ENCODE results near the gene C16orf46. TPM values are rescaled to one million over a fixed set of nuclear protein-coding genes. Genes with fewer than 3 reads are reported as not detected.

Gene C16orf46
- total RNA-seq, 4 donors from 2014 or later: 1.2 TPM; not detected in 3

DNA sequence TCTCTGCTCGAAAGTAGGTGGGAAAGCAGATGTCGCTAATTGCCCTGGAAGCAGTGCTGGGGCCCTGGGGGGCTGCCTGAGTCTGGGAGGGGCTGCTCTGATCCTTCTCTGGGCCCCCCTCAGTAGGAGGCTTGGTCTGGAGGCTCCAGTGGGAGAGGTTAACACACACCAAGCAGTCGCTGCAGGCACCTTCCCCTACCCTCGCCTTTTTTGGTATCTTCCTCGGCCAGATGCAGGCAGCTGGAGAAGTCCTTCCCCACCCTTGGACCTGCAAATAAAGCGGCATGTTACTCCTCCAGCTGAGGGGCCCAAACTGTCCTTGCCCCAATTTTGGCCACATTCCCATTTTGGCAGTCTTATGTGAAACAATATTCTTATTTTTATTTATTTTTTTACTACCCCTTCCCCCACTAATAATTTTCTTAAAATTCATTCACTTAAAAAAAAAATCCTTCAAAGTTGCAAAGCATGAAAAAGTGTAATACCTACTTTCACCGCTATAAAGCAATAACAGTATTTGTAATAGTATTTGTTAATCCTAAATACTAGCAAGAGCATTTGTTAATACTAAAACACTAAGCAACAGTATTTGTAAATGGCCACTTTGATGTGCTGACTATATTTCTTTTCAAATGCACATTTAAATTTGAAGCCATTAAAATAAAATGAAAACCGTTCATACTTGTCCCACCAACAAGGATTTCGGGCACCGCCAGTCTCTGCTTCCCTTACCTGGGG lies 15.0 kb downstream of the C16orf46 start:
- ATAC-seq (ENCODE audit: low FRiP score) (no peak), DNase-seq (ENCODE audit: low spot score) (no peak)
- TF ChIP-seq, protein P1, sequence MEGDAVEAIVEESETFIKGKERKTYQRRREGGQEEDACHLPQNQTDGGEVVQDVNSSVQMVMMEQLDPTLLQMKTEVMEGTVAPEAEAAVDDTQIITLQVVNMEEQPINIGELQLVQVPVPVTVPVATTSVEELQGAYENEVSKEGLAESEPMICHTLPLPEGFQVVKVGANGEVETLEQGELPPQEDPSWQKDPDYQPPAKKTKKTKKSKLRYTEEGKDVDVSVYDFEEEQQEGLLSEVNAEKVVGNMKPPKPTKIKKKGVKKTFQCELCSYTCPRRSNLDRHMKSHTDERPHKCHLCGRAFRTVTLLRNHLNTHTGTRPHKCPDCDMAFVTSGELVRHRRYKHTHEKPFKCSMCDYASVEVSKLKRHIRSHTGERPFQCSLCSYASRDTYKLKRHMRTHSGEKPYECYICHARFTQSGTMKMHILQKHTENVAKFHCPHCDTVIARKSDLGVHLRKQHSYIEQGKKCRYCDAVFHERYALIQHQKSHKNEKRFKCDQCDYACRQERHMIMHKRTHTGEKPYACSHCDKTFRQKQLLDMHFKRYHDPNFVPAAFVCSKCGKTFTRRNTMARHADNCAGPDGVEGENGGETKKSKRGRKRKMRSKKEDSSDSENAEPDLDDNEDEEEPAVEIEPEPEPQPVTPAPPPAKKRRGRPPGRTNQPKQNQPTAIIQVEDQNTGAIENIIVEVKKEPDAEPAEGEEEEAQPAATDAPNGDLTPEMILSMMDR (IDR thresholded peaks at IDR 0.05): no peak

DNA sequence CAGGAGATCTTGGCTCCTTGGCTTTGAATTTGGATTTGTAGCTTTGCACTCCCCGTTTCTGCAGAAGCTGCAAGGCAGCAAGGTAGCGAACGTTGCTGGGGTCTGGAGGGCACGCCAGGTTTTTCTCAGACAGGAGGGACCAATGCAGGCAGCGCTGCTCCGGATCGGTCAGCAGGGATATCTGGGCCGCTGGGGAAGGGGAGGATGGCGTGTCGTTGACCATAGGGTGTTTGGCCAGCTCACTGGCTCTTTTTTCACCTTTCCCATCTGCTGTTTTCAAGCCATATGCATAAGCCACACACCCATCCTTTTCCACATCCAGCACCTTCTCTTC lies 15.8 kb downstream of the C16orf46 start:
- TF ChIP-seq, protein P1 (IDR thresholded peaks at IDR 0.05): no peak
- DNase-seq (ENCODE audit: low spot score): no peak
- no peak for ATAC-seq (ENCODE audit: low FRiP score)

DNA sequence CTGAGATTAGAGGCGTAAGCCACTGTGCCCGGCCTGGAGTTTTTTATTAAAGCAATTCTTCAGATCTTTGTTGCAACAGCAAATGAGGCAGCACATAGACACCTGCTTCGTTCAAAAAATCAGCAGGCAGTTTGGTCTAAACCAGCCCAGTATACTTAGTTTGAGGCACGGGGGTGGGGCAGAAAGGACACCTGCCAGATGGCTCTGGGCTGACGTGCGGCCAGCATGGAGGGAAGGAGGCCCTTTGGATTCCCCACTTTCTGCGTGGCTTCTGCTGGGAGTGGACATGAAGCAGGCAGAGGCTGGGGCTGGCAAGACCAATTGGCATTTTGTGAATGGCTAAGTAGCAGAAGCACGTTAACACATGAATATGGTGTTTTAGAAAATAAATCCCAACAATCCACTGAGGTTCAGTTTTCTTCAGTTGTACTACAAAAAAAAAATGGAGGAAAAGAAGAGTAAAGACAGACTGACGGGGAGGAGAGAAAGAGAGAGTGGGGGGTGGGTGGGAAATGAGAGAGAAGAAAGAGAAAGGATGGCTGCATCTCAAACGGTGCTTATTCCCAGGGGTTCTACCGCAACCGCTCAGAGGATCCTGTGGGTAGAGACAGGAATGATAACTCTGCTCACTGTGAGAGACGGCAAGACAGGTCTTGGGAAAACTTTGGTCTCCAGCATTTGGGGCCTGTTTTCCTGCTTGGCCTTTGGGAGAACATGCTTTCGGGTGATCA lies 16.3 kb downstream of the C16orf46 start:
- ATAC-seq (ENCODE audit: low FRiP score): no peak
- no peak for DNase-seq (ENCODE audit: low spot score)
- TF ChIP-seq, protein P1 (IDR thresholded peaks at IDR 0.05): no peak

DNA sequence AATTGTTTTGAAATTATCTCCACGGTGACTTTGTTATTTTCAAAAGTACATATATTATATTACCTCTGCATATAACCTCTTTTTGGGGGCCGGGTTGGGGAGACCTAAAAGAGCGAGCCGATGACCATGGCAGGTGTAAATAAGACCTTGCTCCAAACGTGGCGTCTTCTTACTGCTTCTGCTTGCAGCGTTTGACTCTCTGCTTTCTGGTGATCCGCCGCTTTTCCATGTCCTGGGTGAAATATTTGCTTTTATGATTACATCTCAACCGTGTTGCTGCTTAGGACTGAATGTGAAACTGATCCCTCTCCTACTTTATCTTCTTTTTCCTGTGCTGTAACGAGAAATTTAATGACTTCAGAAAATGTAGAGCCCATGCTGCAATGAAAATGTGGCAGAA lies 23.3 kb downstream of the C16orf46 start:
- DNase-seq (ENCODE audit: low spot score) (no peak), ATAC-seq (ENCODE audit: low FRiP score) (no peak)
- TF ChIP-seq, protein P1 (IDR thresholded peaks at IDR 0.05): no peak

DNA sequence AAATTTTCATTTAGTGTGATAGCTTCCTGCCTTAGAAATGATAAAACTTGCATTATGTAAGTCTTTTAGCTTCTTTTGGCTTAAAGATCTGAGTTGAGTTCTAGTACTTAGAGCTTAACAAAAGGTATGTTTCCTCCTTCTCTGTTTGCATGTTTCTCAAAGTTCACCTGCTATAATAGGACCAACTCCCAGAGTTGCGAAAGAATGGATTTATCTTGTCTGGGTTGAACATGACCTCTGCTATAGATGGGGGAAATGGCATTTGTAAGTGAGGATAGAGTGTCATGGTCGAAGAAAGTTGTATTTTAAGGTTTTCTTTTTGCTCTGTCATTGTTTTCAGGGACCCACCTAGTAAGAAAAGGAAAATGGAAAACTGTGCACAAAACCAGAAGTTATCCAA lies 34.2 kb downstream of the C16orf46 start:
- TF ChIP-seq, protein P1 (IDR thresholded peaks at IDR 0.05): no peak
- ATAC-seq (ENCODE audit: low FRiP score) (no peak), DNase-seq (ENCODE audit: low spot score) (no peak)

DNA sequence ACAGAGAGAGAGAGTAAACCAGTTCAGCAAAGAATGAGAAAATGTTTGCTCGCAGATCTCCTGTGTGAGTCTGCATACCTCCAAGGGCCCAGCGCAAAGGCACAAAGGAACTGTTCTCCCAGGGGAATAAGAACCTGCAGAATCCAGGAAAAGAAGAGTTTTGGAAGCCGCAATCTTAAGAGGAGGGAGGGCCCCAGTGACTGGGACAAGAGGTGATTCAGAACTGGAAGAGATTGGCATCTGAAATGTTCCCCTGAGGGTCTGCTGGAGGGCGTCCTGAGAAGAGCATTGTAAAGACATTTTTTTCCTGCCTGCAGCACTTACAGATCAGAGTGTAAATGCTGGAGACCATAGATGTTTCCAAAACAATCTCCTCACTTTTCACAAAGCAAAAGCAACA lies 35.3 kb downstream of the C16orf46 start:
- TF ChIP-seq, protein P1 (IDR thresholded peaks at IDR 0.05): no peak
- DNase-seq (ENCODE audit: low spot score): no peak
- ATAC-seq (ENCODE audit: low FRiP score): no peak

DNA sequence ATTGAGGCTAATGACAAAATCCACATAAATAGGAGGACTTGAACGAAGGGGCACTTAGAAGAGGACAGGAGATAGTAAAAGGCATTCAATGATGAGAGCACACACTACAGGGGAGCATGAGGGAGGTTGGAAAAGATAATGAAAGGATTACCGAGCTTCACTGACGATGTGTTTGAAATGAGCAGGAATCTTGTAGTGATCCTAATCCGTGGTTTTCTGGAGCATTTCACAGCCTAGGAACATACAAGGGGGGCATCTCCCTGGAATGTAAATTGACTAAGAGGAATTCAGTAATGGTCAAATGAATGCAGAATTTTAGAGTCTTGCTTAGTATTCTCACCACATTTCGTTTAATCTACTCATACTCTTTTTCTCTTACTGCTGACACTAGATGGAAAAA lies 36.2 kb downstream of the C16orf46 start:
- ATAC-seq (ENCODE audit: low FRiP score) (no peak), DNase-seq (ENCODE audit: low spot score) (no peak)
- TF ChIP-seq, protein P1 (IDR thresholded peaks at IDR 0.05): no peak
